Muscle of leg (tissue), 11 donors: ENCODE data around the gene CLSTN2. TPM values are rescaled to one million over a fixed set of nuclear protein-coding genes. Genes with fewer than 3 reads are reported as not detected.

Source experiments
- DNase-seq: peaks from one replicate; pipeline ENCODE4 v3.0.0; 2013
- H3K27ac ChIP-seq: one replicate; pipeline ENCODE4 v1.5.1; 2013; ENCODE audit warnings: mild to moderate bottlenecking, low read length, control low read depth
- H3K27me3 ChIP-seq: one replicate; pipeline ENCODE4 v1.6.1; 2013; ENCODE audit warnings: low read length; ENCODE audit not compliant: control insufficient read depth, insufficient read depth
- H3K36me3 ChIP-seq: one replicate; pipeline ENCODE4 v1.6.1; 2013; ENCODE audit warnings: low read length; ENCODE audit not compliant: control insufficient read depth, insufficient read depth
- H3K4me1 ChIP-seq: one replicate; pipeline ENCODE4 v1.6.1; 2013; ENCODE audit warnings: low read length; ENCODE audit not compliant: control insufficient read depth, insufficient read depth
- H3K4me3 ChIP-seq: one replicate; pipeline ENCODE4 v1.5.1; 2013; ENCODE audit warnings: low read length, control low read depth
- H3K9me3 ChIP-seq: replicated peaks from 2 replicates; pipeline ENCODE4 v1.6.1; 2013; ENCODE audit warnings: low read depth, low read length; ENCODE audit not compliant: control insufficient read depth
- WGBS: methylation state at CpG from one replicate; pipeline ENCODE4 v1.1.5; 2013; ENCODE audit warnings: missing lambda C conversion rate; ENCODE audit not compliant: insufficient coverage; 5-methylcytosine and 5-hydroxymethylcytosine counted together
- polyA plus RNA-seq, 8 donors: library from polyadenylated mRNA; unstranded; fragments of 120-200 nt; gene quantifications; one replicate each; pipeline versions ENCODE4 v1.2.1 to v1.2.3, GENCODE V29; 2013; ENCODE audit warnings: inconsistent platforms in 1 of 8, low replicate concordance in 1 of 8; ENCODE audit not compliant: insufficient read length in 8 of 8, insufficient read depth in 1 of 8
- total RNA-seq: library from RNA; stranded (reverse); fragments of 120-200 nt; gene quantifications from one replicate; pipeline ENCODE4 v1.2.4, GENCODE V29; 2013

CLSTN2 gene
- total and polyA plus RNA-seq, 9 donors, result 1.9 to 5.2 (median 3.1) TPM

- Histone ChIP-seq H3K4me1 (no peaks in the 10 kb centered on the region), H3K4me3 (no peak overlapping the region), H3K27me3 (peaks cover 2% of the 10 kb centered on the region), H3K36me3 (no peaks in the 10 kb centered on the region), H3K27ac (no peak overlapping the region), H3K9me3 (no peaks in the 10 kb centered on the region)
- DNase-seq, result no peak
These were observed 381.0 kb downstream of the CLSTN2 start for GRCh38 chr3:140315955-140316354.

- WGBS, result 20% methylated on average over 1 of the region's 1 CpG
- Histone ChIP-seq H3K9me3 (no peaks in the 10 kb centered on the region), H3K36me3 (no peaks in the 10 kb centered on the region), H3K4me1 (no peaks in the 10 kb centered on the region), H3K27me3 (peaks cover 2% of the 10 kb centered on the region), H3K27ac (no peak overlapping the region), H3K4me3 (no peak overlapping the region)
- no peak for DNase-seq
These were observed 381.5 kb downstream of the CLSTN2 start for GRCh38 chr3:140316466-140316865.

GRCh38 chr3:140316868-140317400, 381.9 kb downstream of the CLSTN2 start:
- Histone ChIP-seq H3K27ac (no peak overlapping the region), H3K4me3 (no peak overlapping the region), H3K9me3 (no peaks in the 10 kb centered on the region), H3K27me3 (peaks cover 5% of the 10 kb centered on the region), H3K36me3 (no peaks in the 10 kb centered on the region), H3K4me1 (no peaks in the 10 kb centered on the region)
- WGBS, result 60% methylated on average over 2 of the region's 2 CpGs
- no peak for DNase-seq

- Histone ChIP-seq H3K36me3 (no peaks in the 10 kb centered on the region), H3K4me3 (no peak overlapping the region), H3K27ac (no peak overlapping the region), H3K4me1 (no peaks in the 10 kb centered on the region), H3K9me3 (no peaks in the 10 kb centered on the region), H3K27me3 (peaks cover 7% of the 10 kb centered on the region)
- no peak for DNase-seq
- WGBS, result 23% methylated on average over 2 of the region's 2 CpGs
These were observed 384.8 kb downstream of the CLSTN2 start for GRCh38 chr3:140319739-140320138.

GRCh38 chr3:140323561-140323960, 388.6 kb downstream of the CLSTN2 start:
- no peak for DNase-seq
- 100% methylated on average over 1 of the region's 1 CpG for WGBS
- H3K4me1 ChIP-seq, result no peaks in the 10 kb centered on the region
- no peak overlapping the region for H3K4me3 ChIP-seq
- H3K9me3 ChIP-seq, result no peaks in the 10 kb centered on the region
- H3K36me3 ChIP-seq, result no peaks in the 10 kb centered on the region
- H3K27me3 ChIP-seq, result peaks cover 5% of the 10 kb centered on the region
- no peak overlapping the region for H3K27ac ChIP-seq

- Histone ChIP-seq H3K36me3 (no peaks in the 10 kb centered on the region), H3K4me3 (no peak overlapping the region), H3K4me1 (no peaks in the 10 kb centered on the region), H3K9me3 (no peaks in the 10 kb centered on the region), H3K27me3 (no peaks in the 10 kb centered on the region), H3K27ac (no peak overlapping the region)
- 44% methylated on average over 1 of the region's 2 CpGs for WGBS
- no peak for DNase-seq
These were observed 397.1 kb downstream of the CLSTN2 start for GRCh38 chr3:140332131-140332530.

GRCh38 chr3:140334132-140334929, 399.3 kb downstream of the CLSTN2 start:
- DNase-seq, result no peak
- no peaks in the 10 kb centered on the region for H3K27me3 ChIP-seq
- H3K4me3 ChIP-seq, result no peak overlapping the region
- no peaks in the 10 kb centered on the region for H3K9me3 ChIP-seq
- H3K4me1 ChIP-seq, result no peaks in the 10 kb centered on the region
- 89% methylated on average over 3 of the region's 5 CpGs for WGBS
- no peak overlapping the region for H3K27ac ChIP-seq
- H3K36me3 ChIP-seq, result no peaks in the 10 kb centered on the region

GRCh38 chr3:140336465-140336864, 401.5 kb downstream of the CLSTN2 start:
- no peaks in the 10 kb centered on the region for H3K9me3 ChIP-seq
- H3K4me3 ChIP-seq, result no peak overlapping the region
- H3K4me1 ChIP-seq, result no peaks in the 10 kb centered on the region
- no peaks in the 10 kb centered on the region for H3K36me3 ChIP-seq
- no peaks in the 10 kb centered on the region for H3K27me3 ChIP-seq
- WGBS, result no CpG with 5 or more reads among the region's 3 CpGs
- no peak overlapping the region for H3K27ac ChIP-seq
- no peak for DNase-seq

GRCh38 chr3:140338916-140339315, 403.9 kb downstream of the CLSTN2 start:
- no peak overlapping the region for H3K27ac ChIP-seq
- no peak for DNase-seq
- no peaks in the 10 kb centered on the region for H3K36me3 ChIP-seq
- H3K4me3 ChIP-seq, result no peak overlapping the region
- H3K27me3 ChIP-seq, result no peaks in the 10 kb centered on the region
- peaks cover 4% of the 10 kb centered on the region for H3K9me3 ChIP-seq
- no peaks in the 10 kb centered on the region for H3K4me1 ChIP-seq
- 90% methylated on average over 5 of the region's 6 CpGs for WGBS

- peaks cover 4% of the 10 kb centered on the region for H3K9me3 ChIP-seq
- WGBS, result 33% methylated on average over 4 of the region's 5 CpGs
- peak; percentile 13 for DNase-seq
These were observed 406.2 kb downstream of the CLSTN2 start for GRCh38 chr3:140341203-140341602.

More at GRCh38 chr3:140341203-140341602, 406.2 kb downstream of the CLSTN2 start:
- H3K27me3 ChIP-seq, result no peaks in the 10 kb centered on the region
- H3K4me1 ChIP-seq, result no peaks in the 10 kb centered on the region
- H3K36me3 ChIP-seq, result no peaks in the 10 kb centered on the region
- no peak overlapping the region for H3K27ac ChIP-seq
- no peak overlapping the region for H3K4me3 ChIP-seq
